H9 (cell line): ENCODE results near the gene EFHD1. TPM values are rescaled to one million over a fixed set of nuclear protein-coding genes. Genes with fewer than 3 reads are reported as not detected.

ENCODE experiments used
- DNase-seq: peaks from one replicate; pipeline ENCODE4 v3.0.0-alpha.2; 2017
- H2AFZ ChIP-seq: one replicate; pipeline ENCODE4 v1.6.1; 2013; ENCODE audit warnings: mild to moderate bottlenecking, low read length, control low read depth, moderate library complexity
- H2AK5ac ChIP-seq: 2 replicates; pipeline ENCODE4 v1.6.1; 2013; ENCODE audit warnings: low read length, control low read depth, mixed read lengths; ENCODE audit not compliant: insufficient read length
- H2BK120ac ChIP-seq: one replicate; pipeline ENCODE4 v1.6.1; 2013; ENCODE audit warnings: low read depth, mild to moderate bottlenecking, low read length, control low read depth, inconsistent platforms; ENCODE audit not compliant: poor library complexity, severe bottlenecking
- H2BK12ac ChIP-seq: 2 replicates; pipeline ENCODE4 v1.6.1; 2013; ENCODE audit warnings: low read length, control low read depth, mixed read lengths, low read depth; ENCODE audit not compliant: insufficient read length
- H2BK15ac ChIP-seq: 2 replicates; pipeline ENCODE4 v1.6.1; 2013; ENCODE audit warnings: low read depth, low read length, control low read depth
- H2BK20ac ChIP-seq: one replicate; pipeline ENCODE4 v1.6.1; 2013; ENCODE audit warnings: low read depth, mild to moderate bottlenecking, low read length, control low read depth, inconsistent platforms; ENCODE audit not compliant: poor library complexity, severe bottlenecking
- H2BK5ac ChIP-seq: 2 replicates; pipeline ENCODE4 v1.6.1; 2013; ENCODE audit warnings: low read length, control low read depth, mixed read lengths; ENCODE audit not compliant: insufficient read length
- H3K14ac ChIP-seq: 2 replicates; pipeline ENCODE4 v1.6.1; 2013; ENCODE audit warnings: low read length, control low read depth; ENCODE audit not compliant: insufficient read depth
- H3K18ac ChIP-seq: 2 replicates; pipeline ENCODE4 v1.6.1; 2013; ENCODE audit warnings: low read depth, mild to moderate bottlenecking, mixed read lengths, low read length, control low read depth; ENCODE audit not compliant: insufficient read length
- H3K23ac ChIP-seq: 2 replicates; pipeline ENCODE4 v1.6.1; 2013; ENCODE audit warnings: low read length, control low read depth, mixed read lengths, low read depth; ENCODE audit not compliant: insufficient read length
- H3K23me2 ChIP-seq: 2 replicates; pipeline ENCODE4 v1.6.1; 2013; ENCODE audit warnings: low read depth, mild to moderate bottlenecking, mixed read lengths, low read length, control low read depth; ENCODE audit not compliant: insufficient read length, poor library complexity, severe bottlenecking
- H3K27ac ChIP-seq: 2 replicates; pipeline ENCODE4 v1.5.1; 2013; ENCODE audit warnings: low read length, control low read depth, mixed read lengths, low read depth; ENCODE audit not compliant: insufficient read length
- H3K27me3 ChIP-seq: 2 replicates; pipeline ENCODE4 v1.6.1; 2013; ENCODE audit warnings: low read length, control low read depth, inconsistent platforms; ENCODE audit not compliant: insufficient read depth
- H3K4ac ChIP-seq: 2 replicates; pipeline ENCODE4 v1.6.1; 2013; ENCODE audit warnings: low read depth, mild to moderate bottlenecking, control low read depth, inconsistent platforms, low read length, moderate library complexity
- H3K4me1 ChIP-seq: 2 replicates; pipeline ENCODE4 v1.6.1; 2013; ENCODE audit warnings: low read length, control low read depth, inconsistent platforms; ENCODE audit not compliant: insufficient read depth
- H3K4me2 ChIP-seq: 2 replicates; pipeline ENCODE4 v1.6.1; 2013; ENCODE audit warnings: low read length, control low read depth, mixed read lengths; ENCODE audit not compliant: insufficient read length, insufficient read depth
- H3K56ac ChIP-seq: 2 replicates; pipeline ENCODE4 v1.6.1; 2013; ENCODE audit warnings: low read depth, mild to moderate bottlenecking, mixed read lengths, low read length, control low read depth; ENCODE audit not compliant: insufficient read length
- H3K79me1 ChIP-seq: 2 replicates; pipeline ENCODE4 v1.6.1; 2013; ENCODE audit warnings: low read depth, mild to moderate bottlenecking, moderate library complexity, low read length, control low read depth, inconsistent platforms; ENCODE audit not compliant: insufficient read depth, poor library complexity, severe bottlenecking
- H3K79me2 ChIP-seq: 2 replicates; pipeline ENCODE4 v1.6.1; 2013; ENCODE audit warnings: low read length, control low read depth, inconsistent platforms; ENCODE audit not compliant: insufficient read depth
- H3K9ac ChIP-seq: 2 replicates; pipeline ENCODE4 v1.6.1; 2013; ENCODE audit warnings: low read length, control low read depth, mixed read lengths; ENCODE audit not compliant: insufficient read length; ENCODE audit errors: extremely low read depth
- H3K9me3 ChIP-seq: one replicate; pipeline ENCODE4 v1.6.1; 2013; ENCODE audit warnings: low read depth, low read length, inconsistent platforms; ENCODE audit not compliant: control insufficient read depth
- H3T11ph ChIP-seq: one replicate; pipeline ENCODE4 v1.6.1; 2013; ENCODE audit warnings: mild to moderate bottlenecking, low read length, control low read depth, inconsistent platforms
- H4K20me1 ChIP-seq: one replicate; pipeline ENCODE4 v1.6.1; 2013; ENCODE audit not compliant: control insufficient read depth, insufficient read length, insufficient read depth
- H4K5ac ChIP-seq: 2 replicates; pipeline ENCODE4 v1.6.1; 2013; ENCODE audit warnings: low read depth, mild to moderate bottlenecking, mixed read lengths, low read length, control low read depth; ENCODE audit not compliant: insufficient read length
- H4K8ac ChIP-seq: replicated peaks from 2 replicates; pipeline ENCODE4 v1.6.1; 2013; ENCODE audit warnings: low read length, control low read depth, mixed read lengths, low read depth; ENCODE audit not compliant: insufficient read length
- H4K91ac ChIP-seq: 2 replicates; pipeline ENCODE4 v1.6.1; 2013; ENCODE audit warnings: low read depth, mild to moderate bottlenecking, moderate library complexity, mixed read lengths, low read length, control low read depth; ENCODE audit not compliant: insufficient read length
- H3K27ac Mint-ChIP-seq, 3 experiments: 2 replicates in 2 of 3; 3 replicates in 1 of 3; pipeline ENCODE4 v1.8.0; 2020 to 2021; ENCODE audit warnings: mixed read lengths in 3 of 3, mild to moderate bottlenecking in 1 of 3, moderate library complexity in 1 of 3
- H3K27me3 Mint-ChIP-seq: 2 replicates; pipeline ENCODE4 v1.8.0; 2021; ENCODE audit warnings: low read depth, mild to moderate bottlenecking, moderate library complexity, mixed read lengths
- H3K36me3 Mint-ChIP-seq, 3 experiments: 2 replicates in 2 of 3; 3 replicates in 1 of 3; pipeline ENCODE4 v1.8.0; 2020 to 2021; ENCODE audit warnings: low read depth in 3 of 3, mixed read lengths in 3 of 3; ENCODE audit not compliant: insufficient read depth in 1 of 3
- H3K4me1 Mint-ChIP-seq, 2 experiments: 2 replicates each; pipeline ENCODE4 v1.8.0; 2020; ENCODE audit warnings: mixed read lengths in 2 of 2
- H3K4me3 Mint-ChIP-seq, 2 experiments: 2 replicates in 1 of 2; 3 replicates in 1 of 2; pipeline ENCODE4 v1.8.0; 2020 to 2021; ENCODE audit warnings: mild to moderate bottlenecking in 2 of 2, mixed read lengths in 2 of 2, moderate library complexity in 1 of 2
- H3K9me3 Mint-ChIP-seq, 2 experiments: 2 replicates in 1 of 2; 3 replicates in 1 of 2; pipeline ENCODE4 v1.8.0; 2020; ENCODE audit warnings: mild to moderate bottlenecking in 2 of 2, mixed read lengths in 2 of 2, moderate library complexity in 1 of 2
- WGBS: extraction: QIAGEN DNeasy Blood & Tissue Kit; methylation state at CpG from one replicate; pipeline ENCODE4 v1.1.7; 2013; ENCODE audit warnings: missing lambda C conversion rate, low lambda C conversion rate, mixed read lengths; ENCODE audit not compliant: insufficient read length; ENCODE audit errors: extremely low coverage; 5-methylcytosine and 5-hydroxymethylcytosine counted together
- total RNA-seq: library from RNA; stranded (reverse); gene quantifications from 2 replicates; pipeline ENCODE4 v1.2.1, GENCODE V29; 2021
- TF ChIP-seq, protein P1 (sequence below): fragments of 200-600 bp; sonication (generic); conservative IDR thresholded peaks from 3 replicates; pipeline ENCODE4 v1.8.0; 2021; ENCODE audit warnings: antibody characterized with exemption, mild to moderate bottlenecking

Gene EFHD1
- total RNA-seq, 1 experiment from 2014 or later: 2.8 TPM

DNA sequence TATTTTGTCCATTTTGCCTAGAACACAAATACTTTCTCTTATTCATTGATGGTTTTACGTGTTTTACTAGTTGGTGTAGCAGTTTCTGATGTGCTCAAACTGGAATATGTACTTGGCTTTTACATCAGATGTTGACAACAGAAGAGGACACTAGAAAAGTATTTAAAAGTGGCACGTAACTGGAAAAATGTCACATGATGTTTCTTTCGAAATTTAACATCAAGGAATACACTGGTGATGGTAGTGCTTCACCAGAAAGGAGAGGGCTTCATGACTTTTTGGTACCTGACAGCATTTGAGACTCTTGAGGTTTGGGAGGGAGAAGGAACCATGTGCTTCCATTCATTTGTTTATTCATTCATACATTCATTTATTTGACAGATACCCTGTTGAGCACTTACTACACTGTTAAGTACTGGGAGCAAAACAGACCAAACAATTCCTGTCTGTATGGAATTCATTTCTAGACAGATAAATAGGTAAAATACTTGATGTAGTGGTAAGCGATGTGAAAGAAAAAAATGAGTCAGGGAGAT lies 65.2 kb downstream of the EFHD1 start:
- Histone ChIP-seq H3K79me1 (no peaks in the 10 kb centered on the region), H3K4me2 (peak overlapping the region; percentile 93), H3K9ac (peak overlapping the region; percentile 7), H3K9me3 (no peaks in the 10 kb centered on the region), H3K4me1 (no peaks in the 10 kb centered on the region; the same call in 1 of the 2 replicates), H4K20me1 (no peaks in the 10 kb centered on the region), H3K23ac (no peak overlapping the region), H3K27ac (no peak overlapping the region), H2BK120ac (no peak overlapping the region), H3K14ac (no peak overlapping the region), H3K56ac (no peak overlapping the region), H3K79me2 (peaks cover 34% of the 10 kb centered on the region), H3K23me2 (peaks cover 3% of the 10 kb centered on the region), H2AFZ (no peak overlapping the region), H2BK12ac (no peak overlapping the region), H2BK15ac (no peak overlapping the region), H2AK5ac (no peak overlapping the region), H2BK20ac (no peak overlapping the region), H2BK5ac (no peak overlapping the region), H4K8ac (no peak overlapping the region), H4K5ac (no peak overlapping the region), H3K27me3 (no peaks in the 10 kb centered on the region), H3K18ac (no peak overlapping the region), H4K91ac (no peak overlapping the region), H3T11ph (no peak overlapping the region), H3K4ac (no peak overlapping the region)
- Mint-ChIP-seq H3K36me3 (peaks cover 10 to 16% (median 12%) of the 10 kb centered on the region in 3 experiments; a peak in 5 of 7 replicates), H3K4me3 (peak overlapping the region; percentile 93 to 97), H3K27ac (no peak overlapping the region; a peak in 1 of 7 replicates), H3K9me3 (no peaks in the 10 kb centered on the region; a peak in 2 of 5 replicates), H3K27me3 (no peaks in the 10 kb centered on the region), H3K4me1 (peaks cover 29 to 32% of the 10 kb centered on the region in 2 experiments)
- TF ChIP-seq, protein P1, sequence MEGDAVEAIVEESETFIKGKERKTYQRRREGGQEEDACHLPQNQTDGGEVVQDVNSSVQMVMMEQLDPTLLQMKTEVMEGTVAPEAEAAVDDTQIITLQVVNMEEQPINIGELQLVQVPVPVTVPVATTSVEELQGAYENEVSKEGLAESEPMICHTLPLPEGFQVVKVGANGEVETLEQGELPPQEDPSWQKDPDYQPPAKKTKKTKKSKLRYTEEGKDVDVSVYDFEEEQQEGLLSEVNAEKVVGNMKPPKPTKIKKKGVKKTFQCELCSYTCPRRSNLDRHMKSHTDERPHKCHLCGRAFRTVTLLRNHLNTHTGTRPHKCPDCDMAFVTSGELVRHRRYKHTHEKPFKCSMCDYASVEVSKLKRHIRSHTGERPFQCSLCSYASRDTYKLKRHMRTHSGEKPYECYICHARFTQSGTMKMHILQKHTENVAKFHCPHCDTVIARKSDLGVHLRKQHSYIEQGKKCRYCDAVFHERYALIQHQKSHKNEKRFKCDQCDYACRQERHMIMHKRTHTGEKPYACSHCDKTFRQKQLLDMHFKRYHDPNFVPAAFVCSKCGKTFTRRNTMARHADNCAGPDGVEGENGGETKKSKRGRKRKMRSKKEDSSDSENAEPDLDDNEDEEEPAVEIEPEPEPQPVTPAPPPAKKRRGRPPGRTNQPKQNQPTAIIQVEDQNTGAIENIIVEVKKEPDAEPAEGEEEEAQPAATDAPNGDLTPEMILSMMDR: no peak
- 100% methylated on average over 1 of the region's 4 CpGs for WGBS
- no peak for DNase-seq
